ENCODE measurements around the gene MSL3.

The MSL3 gene

GRCh38 chrX:11778230-11778629, 20.2 kb downstream of the MSL3 start:
- Histone ChIP-seq H3K36me3 (peaks cover 0 to 10% (median 0%) of the 10 kb centered on the region in 3 donors), H3K4me1 (no peaks in the 10 kb centered on the region), H3K9me3 (no peaks in the 10 kb centered on the region), H3K4me3 (no peak overlapping the region), H3K27ac (no peak overlapping the region), H3K27me3 (no peaks in the 10 kb centered on the region)
- TF ChIP-seq CTCF (IDR thresholded peaks at IDR 0.05) = no peak
- intact Hi-C loops (cut with DNase I; ENCODE audit: low total_unique reads) = loop anchor here (10.0 kb wide), 1 partner anchor 633 kb away; no protein-coding TSS in a partner anchor
- no peak for DNase-seq

- TF ChIP-seq CTCF (IDR thresholded peaks at IDR 0.05) = no peak
- Histone ChIP-seq H3K36me3 (peaks cover 0 to 5% (median 0%) of the 10 kb centered on the region in 3 donors), H3K27ac (no peak overlapping the region), H3K4me3 (no peak overlapping the region), H3K4me1 (no peaks in the 10 kb centered on the region), H3K27me3 (no peaks in the 10 kb centered on the region), H3K9me3 (no peaks in the 10 kb centered on the region)
- intact Hi-C loops (cut with DNase I; ENCODE audit: low total_unique reads) = no loop called here
- DNase-seq = no peak
These were observed 23.1 kb downstream of the MSL3 start for GRCh38 chrX:11781133-11781532.

DNA sequence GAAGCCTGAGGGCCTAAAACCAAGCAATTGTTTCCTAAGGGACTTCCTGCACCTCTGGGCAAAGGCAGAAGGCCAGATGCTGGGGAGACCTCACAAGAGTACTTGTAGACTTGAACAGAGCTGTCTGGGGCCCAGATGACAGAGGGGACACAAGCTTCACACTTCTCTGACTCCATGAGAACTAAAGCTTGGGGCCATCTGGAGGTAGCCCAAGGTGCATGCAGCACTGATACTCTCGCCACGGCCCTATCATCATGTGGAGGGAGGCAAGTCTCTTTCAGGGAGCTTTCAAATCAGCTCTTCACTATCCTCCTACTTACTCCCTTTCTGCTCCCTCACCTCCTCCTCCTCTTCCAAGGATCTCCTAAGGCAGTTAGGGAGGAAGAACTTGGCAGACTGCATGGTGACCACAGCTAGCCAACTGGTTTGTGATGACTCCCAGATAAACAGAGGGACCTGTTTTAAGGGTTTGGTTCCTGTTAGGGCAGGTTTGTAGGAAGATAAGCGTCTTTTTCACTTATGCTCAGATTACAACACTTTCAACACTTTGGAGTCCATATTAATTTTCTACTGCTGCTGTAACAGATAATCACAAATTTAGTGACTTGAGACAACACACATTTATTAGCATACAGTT, 23.8 kb downstream of the MSL3 start:
- intact Hi-C loops (cut with DNase I; ENCODE audit: low total_unique reads) = no loop called here

GRCh38 chrX:11784543-11784942, 26.5 kb downstream of the MSL3 start:
- no peaks in the 10 kb centered on the region for H3K9me3 ChIP-seq
- H3K4me3 ChIP-seq = no peak overlapping the region

More for the DNA sequence above, 23.8 kb downstream of the MSL3 start:
- no peak for DNase-seq
- Histone ChIP-seq H3K36me3 (no peaks in the 10 kb centered on the region), H3K27ac (no peak overlapping the region), H3K4me1 (no peaks in the 10 kb centered on the region), H3K9me3 (no peaks in the 10 kb centered on the region), H3K27me3 (no peaks in the 10 kb centered on the region), H3K4me3 (no peak overlapping the region)
- no peak for TF ChIP-seq CTCF (IDR thresholded peaks at IDR 0.05)

DNA sequence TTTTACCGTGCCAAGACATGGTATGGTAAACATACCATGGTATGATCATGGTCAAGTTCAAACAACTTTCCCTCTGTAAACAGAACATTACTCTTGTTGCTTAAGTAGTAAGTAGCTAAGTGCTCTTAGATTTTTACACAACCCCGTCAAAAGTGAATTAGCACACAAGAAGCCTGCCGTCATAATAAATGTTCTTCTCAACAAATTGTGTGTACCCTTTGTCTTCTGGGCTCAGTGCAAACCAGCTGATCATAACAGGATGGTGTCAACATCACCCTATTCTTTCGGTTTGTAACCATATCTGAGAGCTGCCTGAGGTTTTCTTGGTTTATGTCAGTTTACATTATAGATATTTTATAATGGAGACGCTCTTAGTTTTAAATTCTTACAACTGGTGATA, 28.8 kb downstream of the MSL3 start:
- DNase-seq = no peak
- Histone ChIP-seq H3K9me3 (no peaks in the 10 kb centered on the region), H3K36me3 (no peaks in the 10 kb centered on the region), H3K27me3 (no peaks in the 10 kb centered on the region), H3K4me1 (no peaks in the 10 kb centered on the region), H3K27ac (no peak overlapping the region), H3K4me3 (no peak overlapping the region)
- intact Hi-C loops (cut with DNase I; ENCODE audit: low total_unique reads) = no loop called here
- TF ChIP-seq CTCF (IDR thresholded peaks at IDR 0.05) = no peak

More at GRCh38 chrX:11784543-11784942, 26.5 kb downstream of the MSL3 start:
- Histone ChIP-seq H3K4me1 (no peaks in the 10 kb centered on the region), H3K27ac (no peak overlapping the region), H3K36me3 (no peaks in the 10 kb centered on the region), H3K27me3 (no peaks in the 10 kb centered on the region)
- intact Hi-C loops (cut with DNase I; ENCODE audit: low total_unique reads) = no loop called here
- TF ChIP-seq CTCF (IDR thresholded peaks at IDR 0.05) = no peak
- no peak for DNase-seq

Measured in tibial artery (tissue), 4 donors.